ENCODE measurements around the gene KRT86. TPM values are rescaled to one million over a fixed set of nuclear protein-coding genes. Genes with fewer than 3 reads are reported as not detected.
A peak's percentile ranks its signal among the peaks of the same experiment; 100 is the strongest.

KRT86 gene
- total RNA-seq, 4 donors from 2014 or later, result 1.7 TPM; not detected in 3

- H3K9me3 ChIP-seq, result no peaks in the 10 kb centered on the region
- no peak for ATAC-seq
- peak overlapping the region in 1 of 4 donors; percentile 49 for H3K27ac ChIP-seq
- no peak overlapping the region for H3K4me3 ChIP-seq
- H3K27me3 ChIP-seq, result peaks cover 20% of the 10 kb centered on the region
- H3K4me1 ChIP-seq, result peaks cover 0 to 54% (median 17%) of the 10 kb centered on the region in 3 donors
- no peaks in the 10 kb centered on the region for H3K36me3 ChIP-seq
- WGBS, 2 donors (ENCODE audit: low coverage in 1 of 2), result 77 to 80% methylated on average over 4 to 7 of the region's 7 CpGs
- TF ChIP-seq EP300 (IDR thresholded peaks at IDR 0.05), result no peak
- no peak for TF ChIP-seq POLR2AphosphoS5 (IDR thresholded peaks at IDR 0.05)
- no peak for TF ChIP-seq CTCF (IDR thresholded peaks at IDR 0.05)
- no peak for TF ChIP-seq POLR2A (IDR thresholded peaks at IDR 0.05)
Measured at GRCh38 chr12:52245962-52246569, 28.4 kb upstream of the KRT86 start.

GRCh38 chr12:52246720-52247621, 27.5 kb upstream of the KRT86 start:
- peaks cover 0 to 54% (median 17%) of the 10 kb centered on the region in 3 donors for H3K4me1 ChIP-seq

GRCh38 chr12:52247622-52248540, 26.6 kb upstream of the KRT86 start:
- H3K27me3 ChIP-seq, result peaks cover 20% of the 10 kb centered on the region
- ATAC-seq, result no peak
- H3K4me3 ChIP-seq, result no peak overlapping the region
- no peaks in the 10 kb centered on the region for H3K9me3 ChIP-seq
- TF ChIP-seq POLR2A (IDR thresholded peaks at IDR 0.05) (no peak), CTCF (IDR thresholded peaks at IDR 0.05) (no peak), POLR2AphosphoS5 (IDR thresholded peaks at IDR 0.05) (no peak), EP300 (IDR thresholded peaks at IDR 0.05) (no peak)
- H3K27ac ChIP-seq, result peak overlapping the region in 3 of 4 donors; percentile 5 to 76 (median 64)
- 87 to 89% methylated on average over 4 to 7 of the region's 10 CpGs for WGBS, 2 donors (ENCODE audit: low coverage in 1 of 2)
- H3K36me3 ChIP-seq, result no peaks in the 10 kb centered on the region
- peaks cover 0 to 51% (median 17%) of the 10 kb centered on the region in 3 donors for H3K4me1 ChIP-seq

More at GRCh38 chr12:52246720-52247621, 27.5 kb upstream of the KRT86 start:
- Histone ChIP-seq H3K9me3 (no peaks in the 10 kb centered on the region), H3K27ac (peak overlapping the region in 1 of 4 donors; percentile 49), H3K36me3 (no peaks in the 10 kb centered on the region), H3K27me3 (peaks cover 20% of the 10 kb centered on the region), H3K4me3 (no peak overlapping the region)
- no peak for ATAC-seq
- 68 to 75% methylated on average over 6 to 8 of the region's 10 CpGs for WGBS, 2 donors (ENCODE audit: low coverage in 1 of 2)
- TF ChIP-seq CTCF (IDR thresholded peaks at IDR 0.05) (no peak), EP300 (IDR thresholded peaks at IDR 0.05) (no peak), POLR2AphosphoS5 (IDR thresholded peaks at IDR 0.05) (no peak), POLR2A (IDR thresholded peaks at IDR 0.05) (no peak)

- 93% methylated on average over 4 of the region's 18 CpGs; no CpG with 5 or more reads in 1 of the 2 donors for WGBS, 2 donors (ENCODE audit: low coverage in 1 of 2)
- H3K36me3 ChIP-seq, result no peaks in the 10 kb centered on the region
- peak overlapping the region in 3 of 4 donors; percentile 5 to 76 (median 64) for H3K27ac ChIP-seq
- H3K9me3 ChIP-seq, result no peaks in the 10 kb centered on the region
- H3K4me1 ChIP-seq, result peaks cover 0 to 42% (median 12%) of the 10 kb centered on the region in 3 donors
- no peak overlapping the region for H3K4me3 ChIP-seq
- H3K27me3 ChIP-seq, result peaks cover 21% of the 10 kb centered on the region
- peak; percentile 71 for ATAC-seq
- no peak for TF ChIP-seq EP300 (IDR thresholded peaks at IDR 0.05)
- TF ChIP-seq POLR2AphosphoS5 (IDR thresholded peaks at IDR 0.05), result peak; percentile 66
Measured at GRCh38 chr12:52248541-52249461, 25.6 kb upstream of the KRT86 start.

All from gastroesophageal sphincter (tissue), 4 donors.